DND-41 (cell line): ENCODE measurements around the gene SOX9.

ENCODE experiments used
- ATAC-seq: fragments of 200-7000 bp; cut with Tn5 transposase; 3 replicates; pipeline ENCODE4 v1.9.1; 2021; ENCODE audit warnings: low read depth; ENCODE audit not compliant: insufficient read depth
- DNase-seq: peaks from one replicate; pipeline ENCODE4 v3.0.0-alpha.2; 2020
- H2AFZ ChIP-seq: 2 replicates; pipeline ENCODE4 v1.6.0; 2012; ENCODE audit warnings: low read depth, low read length
- H3K27ac ChIP-seq: 2 replicates; pipeline ENCODE4 v1.5.1; 2012; ENCODE audit warnings: low read length, inconsistent platforms
- H3K27me3 ChIP-seq: fragments of 200-600 bp; sonication (generic); 2 replicates; pipeline ENCODE4 v1.6.0; 2012; ENCODE audit warnings: low read length, mild to moderate bottlenecking, inconsistent platforms; ENCODE audit not compliant: insufficient read depth, poor library complexity
- H3K36me3 ChIP-seq: 2 replicates; pipeline ENCODE4 v1.5.1; 2012; ENCODE audit warnings: low read length, inconsistent platforms; ENCODE audit not compliant: insufficient read depth
- H3K4me1 ChIP-seq: 2 replicates; pipeline ENCODE4 v1.5.1; 2012; ENCODE audit warnings: mild to moderate bottlenecking, low read length; ENCODE audit not compliant: insufficient read depth
- H3K4me2 ChIP-seq: 2 replicates; pipeline ENCODE4 v1.6.0; 2012; ENCODE audit warnings: mild to moderate bottlenecking, moderate library complexity, low read length, inconsistent platforms; ENCODE audit not compliant: insufficient read depth
- H3K4me3 ChIP-seq, 2 experiments: fragments of 200-600 bp in 1 of 2; shearing (Covaris generic) in 1 of 2; 2 replicates each; pipeline ENCODE4 v1.5.1; 2012 to 2016; ENCODE audit warnings: inconsistent platforms in 2 of 2, low read length in 2 of 2, mild to moderate bottlenecking in 2 of 2, low read depth in 1 of 2, moderate library complexity in 1 of 2
- H3K79me2 ChIP-seq: 2 replicates; pipeline ENCODE4 v1.6.0; 2012; ENCODE audit warnings: low read length, inconsistent platforms; ENCODE audit not compliant: insufficient read depth
- H3K9ac ChIP-seq: 2 replicates; pipeline ENCODE4 v1.6.0; 2012; ENCODE audit warnings: low read depth, mild to moderate bottlenecking, inconsistent platforms, low read length, moderate library complexity
- H3K9me3 ChIP-seq: 2 replicates; pipeline ENCODE4 v1.5.1; 2012; ENCODE audit warnings: low read length, moderate library complexity, mild to moderate bottlenecking, inconsistent platforms; ENCODE audit not compliant: insufficient read depth, severe bottlenecking
- H4K20me1 ChIP-seq: 2 replicates; pipeline ENCODE4 v1.6.0; 2012; ENCODE audit warnings: low read length; ENCODE audit not compliant: insufficient read depth
- CTCF ChIP-seq: IDR thresholded peaks from 2 replicates; pipeline ENCODE4 v1.5.1; 2012; ENCODE audit warnings: borderline replicate concordance, low read length, moderate library complexity, mild to moderate bottlenecking; ENCODE audit not compliant: poor library complexity, severe bottlenecking; ENCODE audit errors: extremely low read depth
- EZH2 ChIP-seq: IDR thresholded peaks from 3 replicates; pipeline ENCODE4 v1.6.1; 2012; ENCODE audit warnings: borderline replicate concordance, low read depth, mild to moderate bottlenecking, moderate library complexity, low read length, inconsistent platforms; ENCODE audit not compliant: severe bottlenecking

SOX9 gene

GRCh38 chr17:72151565-72152386 is 31.0 kb downstream of the SOX9 start:
- Histone ChIP-seq H3K4me2 (no peak overlapping the region), H3K4me1 (no peaks in the 10 kb centered on the region), H3K4me3 (no peak overlapping the region), H2AFZ (no peak overlapping the region), H3K36me3 (no peaks in the 10 kb centered on the region), H3K9me3 (no peaks in the 10 kb centered on the region), H3K79me2 (no peaks in the 10 kb centered on the region), H3K27me3 (no peaks in the 10 kb centered on the region), H4K20me1 (no peaks in the 10 kb centered on the region), H3K27ac (no peak overlapping the region), H3K9ac (no peak overlapping the region)
- TF ChIP-seq EZH2 (no peak), CTCF (no peak)
- DNase-seq (no peak), ATAC-seq (no peak)

- H3K79me2 ChIP-seq: no peaks in the 10 kb centered on the region
- no peaks in the 10 kb centered on the region for H3K36me3 ChIP-seq
- ATAC-seq (no peak), DNase-seq (no peak)
- H3K9me3 ChIP-seq: no peaks in the 10 kb centered on the region
- no peaks in the 10 kb centered on the region for H3K27me3 ChIP-seq
- TF ChIP-seq EZH2 (no peak), CTCF (no peak)
- H4K20me1 ChIP-seq: no peaks in the 10 kb centered on the region
- no peak overlapping the region for H3K4me2 ChIP-seq
- no peaks in the 10 kb centered on the region for H3K4me1 ChIP-seq
- H3K4me3 ChIP-seq: no peak overlapping the region
- H3K9ac ChIP-seq: no peak overlapping the region
- no peak overlapping the region for H2AFZ ChIP-seq
- no peak overlapping the region for H3K27ac ChIP-seq
These were observed 31.6 kb downstream of the SOX9 start for GRCh38 chr17:72152387-72152929.

GRCh38 chr17:72158895-72159885 is 38.4 kb downstream of the SOX9 start:
- no peak for DNase-seq
- ATAC-seq: no peak
- H2AFZ ChIP-seq: no peak overlapping the region

More at GRCh38 chr17:72158895-72159885, 38.4 kb downstream of the SOX9 start:
- Histone ChIP-seq H3K9me3 (no peaks in the 10 kb centered on the region), H3K27ac (no peak overlapping the region), H3K4me3 (no peak overlapping the region), H4K20me1 (no peaks in the 10 kb centered on the region), H3K4me2 (no peak overlapping the region), H3K27me3 (no peaks in the 10 kb centered on the region), H3K4me1 (no peaks in the 10 kb centered on the region), H3K79me2 (no peaks in the 10 kb centered on the region), H3K36me3 (no peaks in the 10 kb centered on the region), H3K9ac (no peak overlapping the region)
- TF ChIP-seq CTCF: no peak
- TF ChIP-seq EZH2: no peak
